HL-60 (cell line): ENCODE results near the gene ADAMTSL3.

Source experiments
- GABPA ChIP-seq: IDR thresholded peaks from 2 replicates; pipeline ENCODE4 v1.6.1; 2012; ENCODE audit warnings: low read depth
- POLR2AphosphoS5 ChIP-seq: IDR thresholded peaks from 2 replicates; pipeline ENCODE4 v1.6.1; 2012; ENCODE audit warnings: low read depth
- SPI1 ChIP-seq: IDR thresholded peaks from 2 replicates; pipeline ENCODE4 v1.6.1; 2012; ENCODE audit warnings: low read depth, mild to moderate bottlenecking, borderline replicate concordance
- TF ChIP-seq, protein P1 (sequence below): IDR thresholded peaks from one replicate; pipeline ENCODE4 v1.5.1; 2011; ENCODE audit warnings: low read length, control low read depth, inconsistent platforms; ENCODE audit not compliant: insufficient read depth
- TF ChIP-seq, protein P2 (sequence below): IDR thresholded peaks from 2 replicates; pipeline ENCODE4 v1.6.1; 2012; ENCODE audit warnings: low read depth; ENCODE audit not compliant: insufficient replicate concordance

DNA sequence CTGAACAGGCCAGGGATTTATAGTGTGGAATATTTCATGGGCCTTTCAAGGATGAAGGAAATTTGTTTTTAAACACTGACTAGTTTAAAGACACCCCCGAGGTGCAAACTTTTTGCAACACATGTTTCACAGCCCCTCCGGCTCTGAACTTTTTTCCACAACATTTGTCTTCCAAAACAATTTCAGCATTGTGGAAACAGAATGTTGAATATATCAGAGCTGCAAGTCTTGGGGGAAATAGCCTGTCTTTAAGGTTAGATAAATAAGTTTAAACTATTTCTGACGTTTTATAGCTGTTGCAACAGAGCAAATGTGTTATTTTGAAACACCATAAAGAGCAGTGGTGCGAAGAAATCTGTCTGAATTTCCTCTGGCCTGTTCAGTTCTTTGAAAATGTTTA is 352.5 kb downstream of the ADAMTSL3 start:
- TF ChIP-seq, protein P1, sequence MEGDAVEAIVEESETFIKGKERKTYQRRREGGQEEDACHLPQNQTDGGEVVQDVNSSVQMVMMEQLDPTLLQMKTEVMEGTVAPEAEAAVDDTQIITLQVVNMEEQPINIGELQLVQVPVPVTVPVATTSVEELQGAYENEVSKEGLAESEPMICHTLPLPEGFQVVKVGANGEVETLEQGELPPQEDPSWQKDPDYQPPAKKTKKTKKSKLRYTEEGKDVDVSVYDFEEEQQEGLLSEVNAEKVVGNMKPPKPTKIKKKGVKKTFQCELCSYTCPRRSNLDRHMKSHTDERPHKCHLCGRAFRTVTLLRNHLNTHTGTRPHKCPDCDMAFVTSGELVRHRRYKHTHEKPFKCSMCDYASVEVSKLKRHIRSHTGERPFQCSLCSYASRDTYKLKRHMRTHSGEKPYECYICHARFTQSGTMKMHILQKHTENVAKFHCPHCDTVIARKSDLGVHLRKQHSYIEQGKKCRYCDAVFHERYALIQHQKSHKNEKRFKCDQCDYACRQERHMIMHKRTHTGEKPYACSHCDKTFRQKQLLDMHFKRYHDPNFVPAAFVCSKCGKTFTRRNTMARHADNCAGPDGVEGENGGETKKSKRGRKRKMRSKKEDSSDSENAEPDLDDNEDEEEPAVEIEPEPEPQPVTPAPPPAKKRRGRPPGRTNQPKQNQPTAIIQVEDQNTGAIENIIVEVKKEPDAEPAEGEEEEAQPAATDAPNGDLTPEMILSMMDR = no peak
- TF ChIP-seq POLR2AphosphoS5 (no peak), GABPA (no peak), SPI1 (no peak)
- TF ChIP-seq, protein P2, sequence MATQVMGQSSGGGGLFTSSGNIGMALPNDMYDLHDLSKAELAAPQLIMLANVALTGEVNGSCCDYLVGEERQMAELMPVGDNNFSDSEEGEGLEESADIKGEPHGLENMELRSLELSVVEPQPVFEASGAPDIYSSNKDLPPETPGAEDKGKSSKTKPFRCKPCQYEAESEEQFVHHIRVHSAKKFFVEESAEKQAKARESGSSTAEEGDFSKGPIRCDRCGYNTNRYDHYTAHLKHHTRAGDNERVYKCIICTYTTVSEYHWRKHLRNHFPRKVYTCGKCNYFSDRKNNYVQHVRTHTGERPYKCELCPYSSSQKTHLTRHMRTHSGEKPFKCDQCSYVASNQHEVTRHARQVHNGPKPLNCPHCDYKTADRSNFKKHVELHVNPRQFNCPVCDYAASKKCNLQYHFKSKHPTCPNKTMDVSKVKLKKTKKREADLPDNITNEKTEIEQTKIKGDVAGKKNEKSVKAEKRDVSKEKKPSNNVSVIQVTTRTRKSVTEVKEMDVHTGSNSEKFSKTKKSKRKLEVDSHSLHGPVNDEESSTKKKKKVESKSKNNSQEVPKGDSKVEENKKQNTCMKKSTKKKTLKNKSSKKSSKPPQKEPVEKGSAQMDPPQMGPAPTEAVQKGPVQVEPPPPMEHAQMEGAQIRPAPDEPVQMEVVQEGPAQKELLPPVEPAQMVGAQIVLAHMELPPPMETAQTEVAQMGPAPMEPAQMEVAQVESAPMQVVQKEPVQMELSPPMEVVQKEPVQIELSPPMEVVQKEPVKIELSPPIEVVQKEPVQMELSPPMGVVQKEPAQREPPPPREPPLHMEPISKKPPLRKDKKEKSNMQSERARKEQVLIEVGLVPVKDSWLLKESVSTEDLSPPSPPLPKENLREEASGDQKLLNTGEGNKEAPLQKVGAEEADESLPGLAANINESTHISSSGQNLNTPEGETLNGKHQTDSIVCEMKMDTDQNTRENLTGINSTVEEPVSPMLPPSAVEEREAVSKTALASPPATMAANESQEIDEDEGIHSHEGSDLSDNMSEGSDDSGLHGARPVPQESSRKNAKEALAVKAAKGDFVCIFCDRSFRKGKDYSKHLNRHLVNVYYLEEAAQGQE = no peak
